Neural cell (in vitro differentiated cells): Measurements from ENCODE around the gene RFESD.

Source experiments
- CTCF ChIP-seq: fragments of 450-650 bp; IDR thresholded peaks from 2 replicates; pipeline ENCODE4 v1.5.1; 2014; ENCODE audit warnings: antibody characterized with exemption, mild to moderate bottlenecking, moderate library complexity; ENCODE audit not compliant: poor library complexity, severe bottlenecking
- EP300 ChIP-seq: fragments of 450-650 bp; conservative IDR thresholded peaks from 2 replicates; pipeline ENCODE4 v1.6.1; 2014; ENCODE audit warnings: antibody characterized with exemption, mild to moderate bottlenecking, moderate library complexity; ENCODE audit not compliant: poor library complexity, severe bottlenecking
- EZH2 ChIP-seq: fragments of 200-600, 300-800 bp; shearing (Covaris generic), sonication (generic); IDR thresholded peaks from 2 replicates; pipeline ENCODE4 v1.6.1; 2014; ENCODE audit warnings: antibody characterized with exemption, low read length, borderline replicate concordance, mild to moderate bottlenecking; ENCODE audit not compliant: insufficient read depth, poor library complexity, severe bottlenecking
- MXI1 ChIP-seq: fragments of 450-650 bp; conservative IDR thresholded peaks from 2 replicates; pipeline ENCODE4 v1.6.1; 2014; ENCODE audit warnings: antibody characterized with exemption, mild to moderate bottlenecking; ENCODE audit not compliant: poor library complexity, severe bottlenecking
- POLR2AphosphoS5 ChIP-seq: IDR thresholded peaks from 2 replicates; pipeline ENCODE4 v1.6.1; 2012
- TAF1 ChIP-seq: IDR thresholded peaks from 2 replicates; pipeline ENCODE4 v1.6.1; 2012; ENCODE audit warnings: low read depth

GRCh38 chr5:95646569-95647431, at the start of gene RFESD:
- TF ChIP-seq CTCF (no peak), EZH2 (no peak), EP300 (no peak), MXI1 (no peak), POLR2AphosphoS5 (no peak), TAF1 (no peak)
